Stimulated activated CD8-positive, alpha-beta memory T cell treated with anti-CD3 and anti-CD28 coated beads, Interleukin-7, amount 100 ng/mL, for 48 hours (primary cell): ENCODE data around the gene ACSBG1.

Experiments
- DNase-seq, 2 donors: peaks; one replicate each; pipeline ENCODE4 v3.0.0-alpha.2; 2020; ENCODE audit warnings: low read depth in 1 of 2; ENCODE audit errors: extremely low read depth in 1 of 2

Gene ACSBG1

DNA sequence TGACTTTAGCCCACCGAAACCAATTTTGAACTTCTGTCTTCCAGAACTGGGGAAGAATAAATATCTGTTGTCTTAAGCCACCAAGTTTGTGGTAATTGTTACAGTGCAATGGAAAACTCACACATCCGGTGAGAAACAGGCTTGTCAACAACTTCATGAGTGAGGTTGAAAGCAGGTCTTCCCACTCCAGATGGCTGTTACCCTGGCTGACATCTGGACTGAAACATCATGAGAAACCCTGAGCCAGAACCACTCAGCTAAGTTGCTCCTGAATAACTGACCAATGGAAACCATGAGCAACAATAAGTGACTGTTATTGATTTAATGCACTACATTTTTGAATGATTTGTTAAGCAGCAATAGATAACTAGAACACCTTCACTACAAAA, 10.3 kb downstream of the ACSBG1 start:
- no peak for DNase-seq

DNA sequence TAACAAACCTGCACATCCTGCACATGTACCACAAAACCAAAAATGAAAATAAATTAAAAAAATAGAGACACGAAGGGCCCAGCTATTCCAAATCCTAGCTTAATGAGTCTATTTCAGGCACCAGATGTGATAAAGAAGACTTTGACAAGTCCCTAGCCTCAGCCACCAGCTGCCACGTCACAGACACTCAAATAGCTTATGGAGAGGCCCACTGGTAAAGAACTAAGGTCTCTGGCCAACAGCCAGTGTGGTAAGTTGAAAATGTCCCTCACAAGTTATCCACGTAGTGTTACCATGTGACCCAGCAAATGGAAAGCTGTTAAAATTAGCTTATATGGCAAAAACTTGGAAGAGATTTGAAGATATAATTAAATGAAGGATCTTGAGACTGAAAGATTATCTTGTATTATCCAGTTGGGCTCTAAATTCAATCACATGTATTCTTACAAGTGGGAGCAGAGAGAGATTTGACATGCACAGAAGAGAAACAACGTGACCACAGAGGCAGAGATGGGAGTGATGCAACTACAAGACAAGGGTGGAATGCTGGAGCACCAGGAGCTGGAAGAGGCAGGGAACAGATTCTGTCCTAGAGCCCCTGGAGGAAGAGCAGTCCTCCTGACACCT, 10.9 kb downstream of the ACSBG1 start:
- DNase-seq: no peak

DNA sequence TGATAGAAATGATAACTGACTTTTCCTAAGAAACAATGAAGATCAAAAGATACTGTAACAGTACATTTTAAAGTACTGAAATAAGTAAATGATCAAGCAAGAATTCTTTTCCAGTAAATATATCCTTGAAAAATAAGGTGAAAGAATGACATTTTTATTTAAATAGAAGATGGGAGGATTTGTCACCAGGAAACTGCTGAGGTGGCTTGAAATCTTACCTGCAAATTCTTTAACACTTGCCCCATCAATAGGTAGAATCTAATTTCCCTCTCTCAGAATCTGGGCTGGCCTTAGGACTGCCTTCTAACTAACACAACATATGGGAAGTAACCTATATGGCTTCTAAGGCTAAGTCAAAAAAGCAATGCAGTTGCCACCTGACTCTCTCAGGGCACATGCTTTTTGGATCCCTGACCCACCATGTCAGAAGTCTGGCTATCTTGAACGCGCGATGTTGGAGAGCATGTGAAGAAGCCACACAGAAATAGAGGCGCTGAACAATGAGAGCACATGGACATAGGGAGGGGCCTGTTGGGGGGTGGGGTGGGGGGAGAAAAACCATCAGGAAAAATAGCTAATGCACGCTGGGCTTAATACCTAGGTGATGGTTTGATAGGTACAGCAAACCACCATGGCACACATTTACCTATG, 11.5 kb downstream of the ACSBG1 start:
- no peak for DNase-seq

DNA sequence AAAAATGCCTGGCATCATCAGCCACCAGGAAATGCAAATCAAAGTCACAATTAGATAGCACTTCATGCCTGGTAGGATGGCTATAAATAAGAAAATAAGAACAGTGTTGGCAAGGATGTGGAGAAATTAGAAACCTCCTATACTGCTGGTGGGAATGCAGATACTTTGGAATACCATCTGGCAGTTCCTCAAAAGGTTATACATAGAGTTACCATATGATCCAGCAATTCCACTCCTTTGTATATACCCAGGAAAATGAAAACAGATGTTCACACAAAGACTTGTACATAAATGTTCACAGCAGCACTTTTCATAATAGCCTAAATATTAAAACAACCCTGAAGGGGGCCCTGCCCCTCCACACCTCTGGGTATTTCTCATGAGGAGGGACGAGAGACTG, 13.7 kb downstream of the ACSBG1 start:
- DNase-seq: no peak

DNA sequence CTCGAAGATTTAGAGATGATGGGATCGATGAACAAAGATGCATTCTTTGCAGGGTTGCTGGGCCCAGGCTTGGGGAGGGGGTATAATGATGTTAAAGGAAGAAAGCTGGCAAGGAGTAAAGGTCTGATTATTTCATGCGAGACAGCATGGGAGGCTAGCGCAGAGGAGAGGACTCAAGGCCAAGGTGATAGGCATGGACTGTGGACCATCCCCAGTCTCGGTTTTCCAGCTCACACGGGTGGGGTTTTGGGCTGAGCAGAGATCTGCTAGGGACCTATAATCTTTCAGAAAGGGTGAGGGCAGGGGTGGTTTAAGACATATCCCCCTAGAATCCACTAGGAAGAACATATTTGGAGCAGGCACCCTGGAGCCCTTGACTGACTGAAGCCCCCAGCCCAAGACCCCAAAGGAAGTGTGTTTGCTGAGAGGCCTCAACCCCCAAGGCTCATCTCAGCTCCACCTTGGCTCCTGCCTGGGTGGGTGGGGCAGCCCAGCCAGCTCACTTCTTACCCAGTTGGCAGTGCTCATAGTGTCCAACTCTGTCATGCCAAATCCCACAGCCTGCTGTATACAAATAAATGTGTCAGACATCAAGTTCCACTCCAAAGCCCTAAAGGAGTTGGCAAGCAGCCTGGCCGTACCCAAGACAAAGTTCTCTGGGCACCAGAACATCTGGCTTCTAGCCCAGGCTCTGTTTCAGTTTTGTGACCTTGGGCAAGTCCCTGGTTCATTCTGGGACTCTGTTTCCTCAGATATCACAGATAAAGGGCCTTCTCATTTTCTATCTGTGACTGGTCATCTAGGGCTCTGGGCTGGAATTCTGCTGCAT, 17.9 kb downstream of the ACSBG1 start:
- no peak for DNase-seq

DNA sequence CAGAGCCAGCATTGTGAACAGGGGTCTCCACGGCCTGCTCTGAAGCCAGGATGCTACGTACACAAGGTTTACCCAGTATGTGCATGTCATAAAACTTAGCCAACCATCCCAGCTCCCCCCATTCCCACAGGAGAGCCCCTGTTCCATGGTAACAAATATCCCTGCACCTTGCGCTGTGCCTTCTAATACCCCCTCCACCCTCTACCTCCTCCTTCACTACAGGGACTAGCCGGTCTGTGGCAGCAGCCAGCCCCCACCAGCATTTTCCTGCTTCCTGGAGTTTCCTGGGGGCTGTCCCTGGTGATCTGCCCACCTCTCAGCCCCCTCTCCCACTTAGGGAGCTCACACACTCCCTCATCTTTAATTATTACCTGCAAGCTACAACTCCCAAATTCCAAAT, 20.4 kb downstream of the ACSBG1 start:
- DNase-seq: no peak

DNA sequence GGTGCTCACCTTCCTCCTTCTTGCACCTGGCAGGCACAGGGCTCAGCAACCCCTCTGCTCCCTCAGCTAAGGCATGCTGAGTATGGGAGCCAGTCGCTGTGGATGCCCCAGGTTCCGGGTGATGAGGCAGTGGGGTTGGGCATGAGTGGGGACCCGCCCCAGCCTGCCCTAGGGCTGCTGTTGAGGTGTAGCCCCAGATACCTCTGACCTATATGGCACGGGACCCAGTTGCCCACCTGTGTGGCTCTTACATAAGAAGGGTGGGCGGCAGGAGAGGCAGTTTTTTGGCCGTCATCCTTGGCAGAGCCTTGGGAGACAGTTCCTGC, 21.0 kb downstream of the ACSBG1 start:
- no peak for DNase-seq

DNA sequence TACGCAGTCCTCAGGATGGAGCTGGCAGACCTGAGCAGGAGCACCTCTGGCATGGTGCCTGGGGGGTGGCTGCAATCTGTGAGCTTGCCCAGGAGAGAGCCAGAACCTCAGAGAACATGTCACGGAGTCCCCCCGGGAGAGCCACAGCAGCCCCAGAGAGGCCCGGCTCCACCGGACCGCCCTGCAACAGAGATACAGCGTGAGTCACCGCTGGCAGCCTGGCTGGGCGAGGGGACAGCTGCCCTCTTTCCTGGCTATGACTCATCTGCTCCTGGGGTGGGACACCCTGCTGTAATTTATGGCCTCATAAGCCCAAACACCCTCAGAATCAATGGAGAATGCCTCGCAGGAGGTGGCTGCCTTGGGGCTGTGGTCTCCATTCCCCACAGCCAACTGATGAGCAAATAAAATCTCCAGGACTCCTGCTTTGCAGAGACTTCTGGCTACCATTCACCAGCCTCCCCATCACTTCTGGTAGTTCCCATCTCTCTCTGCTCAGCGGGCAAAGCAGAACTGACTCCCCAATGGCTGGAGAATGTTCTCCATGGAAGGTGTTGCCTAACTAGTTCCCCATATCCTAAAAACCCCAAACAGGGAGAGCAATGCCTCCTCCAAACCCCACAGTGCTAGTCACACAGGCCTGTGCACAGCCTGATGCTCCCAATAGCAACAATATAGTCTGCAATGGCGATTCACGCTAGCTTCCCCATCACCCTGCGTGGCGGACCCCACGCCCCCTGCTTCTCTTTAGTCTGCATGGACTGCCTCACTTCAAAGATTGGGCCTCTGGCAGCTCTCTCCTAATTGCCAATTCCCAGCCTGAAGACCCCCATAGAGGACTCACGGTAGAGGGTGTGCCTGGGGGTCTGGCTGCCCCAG, 21.6 kb downstream of the ACSBG1 start:
- no peak for DNase-seq

DNA sequence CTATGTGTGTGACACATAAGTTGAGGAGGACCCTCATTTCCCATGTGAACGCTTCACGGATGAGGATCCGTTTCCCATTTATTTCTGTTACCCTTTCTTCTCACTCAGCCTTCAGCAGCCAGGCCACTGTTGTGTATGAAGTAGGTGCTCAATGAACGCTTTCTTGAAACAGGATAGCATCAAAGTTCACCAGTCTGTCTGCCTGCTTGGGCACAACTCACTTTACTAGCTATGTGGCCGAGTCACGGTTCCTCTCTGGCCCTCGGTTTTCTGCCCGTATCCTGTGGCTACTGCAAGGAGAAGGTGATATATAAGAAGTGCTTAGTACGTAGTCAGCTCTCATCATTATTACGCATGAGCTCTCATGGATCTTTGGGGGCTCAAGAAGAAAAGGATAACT, 22.4 kb downstream of the ACSBG1 start:
- DNase-seq: no peak

DNA sequence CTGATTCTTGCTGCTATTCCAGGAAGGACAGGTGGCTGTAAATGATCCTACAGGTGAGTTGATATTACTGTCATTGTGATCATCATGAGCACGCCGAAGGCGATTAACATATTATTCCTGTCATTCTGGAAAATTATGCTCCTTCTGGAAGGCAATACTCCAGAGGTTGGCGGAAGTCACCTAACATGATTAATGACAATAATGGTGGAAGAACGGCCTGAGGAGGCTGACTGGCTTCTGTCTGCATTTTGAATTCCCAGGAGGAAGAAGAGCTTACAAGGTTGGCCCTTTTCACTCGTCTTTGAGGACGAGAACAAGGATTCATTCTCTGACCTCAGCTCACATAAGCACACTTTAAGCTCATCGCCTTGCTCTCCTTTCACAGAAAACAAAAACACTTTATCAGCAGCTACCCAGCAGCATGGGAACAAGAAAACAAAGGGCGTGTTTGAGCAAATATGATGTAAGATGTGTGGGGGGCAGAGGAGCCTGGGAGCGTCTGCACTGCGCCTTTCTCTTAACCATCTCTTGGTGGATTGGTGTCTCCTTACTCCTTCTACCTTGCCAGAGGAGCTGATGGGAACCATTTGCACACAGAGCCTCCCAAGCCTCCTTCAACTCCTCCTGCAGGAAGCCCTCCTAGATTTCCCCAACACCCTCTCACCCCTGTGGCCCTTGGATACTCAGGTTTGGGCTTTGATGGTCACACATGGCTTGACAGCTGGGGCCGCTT, 23.0 kb downstream of the ACSBG1 start:
- no peak for DNase-seq

DNA sequence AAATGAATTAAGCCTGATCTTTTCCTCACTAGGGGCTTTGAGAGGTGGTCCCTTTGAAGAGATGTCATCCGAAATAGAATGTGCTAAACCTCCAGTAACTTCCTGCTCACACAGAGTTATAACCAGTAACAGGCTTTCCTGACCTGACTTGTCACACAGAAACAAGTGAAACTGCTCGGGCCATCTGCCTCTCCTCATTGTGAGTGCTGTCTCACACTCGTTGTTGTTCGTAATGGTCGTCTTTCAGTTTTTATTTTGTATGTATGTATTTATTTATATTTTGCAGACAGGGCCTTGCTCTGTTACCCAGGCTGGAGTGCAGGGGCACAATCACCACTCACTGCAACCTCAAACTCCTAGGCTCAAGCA, 24.0 kb downstream of the ACSBG1 start:
- no peak for DNase-seq

DNA sequence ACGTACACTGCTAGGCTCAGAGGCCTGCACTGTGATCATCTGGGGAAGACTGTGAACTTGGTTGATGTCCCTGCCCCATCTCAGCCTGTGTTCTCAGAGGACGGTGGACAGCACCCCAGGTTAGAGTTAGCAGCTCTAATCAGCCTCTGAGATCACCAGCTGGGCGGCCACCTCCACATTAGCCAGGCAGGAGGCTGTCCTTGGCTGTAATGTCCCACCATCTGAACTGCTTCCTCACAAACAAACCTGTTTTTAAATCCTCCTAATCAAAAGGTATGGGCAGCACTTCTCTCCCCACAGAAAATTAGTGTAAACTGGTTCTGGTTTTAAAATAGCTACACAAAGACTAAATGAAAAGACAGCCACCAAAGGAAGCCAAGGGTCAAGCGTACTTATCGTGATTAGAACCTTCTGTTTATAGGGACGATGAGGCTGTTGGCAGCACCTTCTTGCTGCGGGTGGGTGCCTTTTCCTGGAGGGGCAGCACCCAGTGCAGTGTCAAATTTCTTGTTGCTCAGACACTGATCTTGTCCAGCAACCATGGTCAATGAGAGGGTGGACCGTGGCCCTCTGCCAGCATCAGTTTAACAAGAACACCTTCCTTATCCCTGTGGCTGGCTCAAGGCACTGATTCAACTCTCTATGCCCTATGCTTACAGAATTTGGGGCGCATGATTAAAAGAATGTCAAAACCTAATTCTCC, 24.6 kb downstream of the ACSBG1 start:
- no peak for DNase-seq

DNA sequence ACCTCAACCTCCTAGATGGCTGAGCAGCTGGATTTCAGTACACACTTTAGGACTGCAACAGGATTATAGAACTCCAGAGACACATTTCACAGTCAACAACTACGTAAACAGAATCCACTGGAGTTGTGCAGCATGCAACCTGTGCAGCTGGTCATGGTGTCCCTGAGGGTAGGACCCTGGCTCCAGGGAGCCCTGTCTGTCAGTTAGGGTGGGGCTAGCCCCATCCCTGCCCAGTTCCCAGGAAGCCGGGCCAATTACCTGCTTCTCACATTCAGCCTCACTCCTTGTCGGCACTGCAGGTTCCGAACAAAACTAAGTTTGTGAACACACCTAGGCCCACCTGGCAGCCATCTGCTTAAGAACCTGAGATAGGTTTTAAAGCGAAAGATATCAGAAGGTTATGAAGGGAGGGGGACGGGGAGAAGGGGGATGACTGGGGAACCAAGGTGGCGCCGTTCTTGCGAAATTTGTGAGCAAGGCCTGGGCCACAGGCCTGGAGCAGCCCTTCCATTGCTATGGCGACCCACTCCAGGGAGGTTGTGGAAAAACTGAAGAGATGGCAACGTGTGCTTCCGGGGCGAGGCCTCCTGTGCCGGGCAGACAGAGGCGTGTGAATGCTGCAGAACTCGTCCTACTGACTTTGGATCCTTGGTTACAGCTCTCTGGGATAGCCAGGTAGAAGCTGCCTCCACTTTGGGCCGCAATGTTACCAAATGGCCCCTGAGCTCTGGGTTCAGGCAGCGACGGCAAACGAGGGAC, 25.3 kb downstream of the ACSBG1 start:
- no peak for DNase-seq

DNA sequence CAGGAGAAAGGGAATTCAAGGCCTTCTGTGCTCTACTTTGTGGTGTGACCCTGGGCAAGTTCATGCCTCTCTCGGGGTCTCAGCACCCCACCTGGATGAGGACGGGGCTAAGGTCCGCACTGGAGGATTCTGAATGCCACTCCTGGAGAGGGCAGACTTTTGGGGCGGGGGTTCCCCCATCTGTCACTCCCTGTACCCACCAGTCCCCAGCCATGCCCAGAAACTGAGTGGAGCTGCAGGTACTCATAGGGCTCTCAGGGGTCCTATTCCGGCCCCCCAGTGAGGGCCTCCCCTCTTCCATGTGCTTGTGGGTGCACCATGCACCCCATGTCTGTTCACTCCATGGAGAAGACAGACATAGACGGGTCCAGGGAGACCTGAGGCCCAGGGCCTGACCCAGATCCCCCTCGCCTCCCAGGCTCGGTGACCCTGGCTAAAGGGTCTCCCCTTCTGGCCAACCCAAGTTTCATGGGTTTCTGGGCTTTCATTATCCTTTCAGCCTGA, 26.0 kb downstream of the ACSBG1 start:
- DNase-seq: no peak

DNA sequence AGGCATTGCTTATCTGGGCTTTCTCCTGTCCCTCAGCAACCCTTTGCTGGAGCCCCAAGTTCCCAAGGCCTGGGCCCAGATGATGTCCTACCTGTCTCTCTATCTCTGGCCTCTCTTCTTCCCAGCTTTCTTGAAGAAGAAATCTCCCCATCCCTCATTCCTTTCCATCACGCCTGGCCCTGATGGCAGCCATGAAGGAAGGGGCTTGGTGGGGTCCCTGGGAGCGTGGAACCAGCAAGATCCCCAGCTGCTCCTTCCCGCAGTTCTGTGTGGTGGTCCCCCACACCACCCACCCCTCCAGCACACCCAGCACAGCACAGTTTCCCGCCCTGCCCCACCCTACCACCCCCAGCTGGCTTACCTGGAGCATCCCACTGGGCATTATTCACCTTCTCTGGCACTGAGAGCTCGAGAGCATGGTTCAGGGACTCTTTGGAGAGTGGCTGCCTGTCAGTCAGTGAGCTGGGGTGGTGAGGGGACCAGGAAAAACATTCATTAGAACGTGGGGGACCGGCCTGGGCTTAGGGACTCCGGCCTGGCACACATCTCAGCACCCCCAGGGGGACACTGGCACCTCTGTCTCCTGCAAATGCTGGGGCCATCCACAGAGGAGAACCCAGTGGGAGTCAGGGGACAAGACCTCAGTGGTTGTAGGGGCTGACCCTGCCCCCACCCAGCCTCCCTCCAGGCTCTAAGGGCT, 26.6 kb downstream of the ACSBG1 start:
- DNase-seq: no peak

DNA sequence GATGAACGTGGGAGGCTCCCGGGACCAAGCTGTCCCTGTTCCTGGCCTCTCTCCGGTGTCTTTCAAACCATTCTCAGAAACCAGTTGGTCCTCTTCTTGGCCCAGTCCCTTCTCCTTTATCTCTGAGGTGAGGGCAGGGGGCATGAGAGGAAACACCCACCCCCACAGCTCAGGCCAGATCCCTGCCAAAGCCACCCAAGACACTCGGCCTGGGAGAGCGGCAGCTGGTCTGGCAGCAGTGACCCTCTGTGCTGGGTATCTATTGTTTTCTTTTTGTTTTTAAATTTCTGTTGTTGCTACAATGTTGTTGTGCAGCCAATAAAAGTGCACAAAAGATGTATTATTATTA, 27.3 kb downstream of the ACSBG1 start:
- no peak for DNase-seq

DNA sequence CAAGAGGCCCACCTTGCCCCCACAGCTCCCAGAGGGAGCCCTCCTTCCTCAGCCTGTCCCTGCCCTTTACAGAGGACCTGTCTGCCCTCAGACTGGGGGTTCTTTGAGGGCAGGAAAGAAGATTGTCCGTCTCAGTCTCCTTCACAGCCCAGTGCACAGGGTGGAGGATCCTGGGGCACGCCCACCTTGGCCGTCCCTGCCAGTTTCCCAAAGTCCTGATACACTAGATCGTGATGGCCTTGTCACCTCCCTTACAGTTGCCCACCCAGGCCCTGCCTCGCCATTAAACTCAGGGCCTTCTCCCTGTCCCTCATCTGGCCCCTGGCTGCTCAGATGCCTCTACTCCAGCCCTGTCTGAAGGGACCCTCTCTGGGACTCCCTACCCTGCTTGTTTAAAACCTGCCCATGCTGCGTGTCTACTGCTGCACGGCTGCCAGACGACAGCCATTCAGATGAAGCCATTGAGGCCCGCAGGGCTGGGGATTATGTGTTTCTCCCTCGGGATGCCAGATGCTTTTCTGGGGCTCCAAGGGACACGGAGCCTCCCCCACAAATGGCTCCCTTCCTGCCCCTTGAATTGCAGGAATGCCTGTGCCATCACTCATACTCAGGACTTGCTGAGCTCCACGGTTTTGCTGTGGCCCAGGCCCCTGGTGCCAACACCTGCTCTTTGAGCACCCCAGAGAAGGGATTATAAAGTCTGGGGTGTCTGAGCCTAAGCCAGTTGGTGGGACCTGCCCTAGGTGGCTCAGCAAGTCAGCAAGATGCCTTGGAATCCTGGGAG, 27.8 kb downstream of the ACSBG1 start:
- no peak for DNase-seq

DNA sequence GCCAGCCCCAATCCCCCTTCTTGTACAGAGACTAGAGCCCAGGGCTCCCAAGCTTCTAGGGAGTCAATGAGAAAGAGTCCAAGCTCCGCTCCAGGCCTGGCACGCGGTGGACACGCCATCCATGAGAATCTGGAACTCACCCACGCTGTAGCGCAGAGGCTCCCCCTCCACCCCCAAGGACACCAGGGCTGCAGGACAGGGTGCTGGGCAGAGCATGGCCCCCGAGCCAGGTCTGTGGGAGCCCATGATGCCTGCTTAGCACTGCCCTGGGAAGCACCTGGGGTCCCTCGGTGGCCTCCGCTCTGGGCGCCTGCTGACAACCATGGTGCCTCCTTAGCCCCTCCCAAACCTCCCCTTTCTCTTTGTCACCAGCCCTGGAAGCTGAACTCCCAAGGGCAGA, 28.5 kb downstream of the ACSBG1 start:
- DNase-seq: no peak
